Cardiac fibroblast (primary cell): ENCODE results near the gene BARX1.
A peak's percentile ranks its signal among the peaks of the same experiment; 100 is the strongest.

Experiments
- DNase-seq, 2 donors: peaks; one replicate each; pipeline versions ENCODE4 v3.0.0 to v3.0.0-alpha.2; 2010; ENCODE audit warnings: low read depth in 2 of 2
- H3K4me3 ChIP-seq, 2 donors: replicated peaks in 1 of 2; 1 replicate in 1 of 2; 2 replicates in 1 of 2; pipeline ENCODE4 v1.5.1; 2011; ENCODE audit warnings: low read depth in 2 of 2, low read length in 2 of 2, mild to moderate bottlenecking in 2 of 2, moderate library complexity in 1 of 2
- CTCF ChIP-seq: IDR thresholded peaks from one replicate; pipeline ENCODE4 v1.5.1; 2011; ENCODE audit warnings: low read depth, mild to moderate bottlenecking, low read length, inconsistent platforms

BARX1 gene, protein sequence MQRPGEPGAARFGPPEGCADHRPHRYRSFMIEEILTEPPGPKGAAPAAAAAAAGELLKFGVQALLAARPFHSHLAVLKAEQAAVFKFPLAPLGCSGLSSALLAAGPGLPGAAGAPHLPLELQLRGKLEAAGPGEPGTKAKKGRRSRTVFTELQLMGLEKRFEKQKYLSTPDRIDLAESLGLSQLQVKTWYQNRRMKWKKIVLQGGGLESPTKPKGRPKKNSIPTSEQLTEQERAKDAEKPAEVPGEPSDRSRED

DNA sequence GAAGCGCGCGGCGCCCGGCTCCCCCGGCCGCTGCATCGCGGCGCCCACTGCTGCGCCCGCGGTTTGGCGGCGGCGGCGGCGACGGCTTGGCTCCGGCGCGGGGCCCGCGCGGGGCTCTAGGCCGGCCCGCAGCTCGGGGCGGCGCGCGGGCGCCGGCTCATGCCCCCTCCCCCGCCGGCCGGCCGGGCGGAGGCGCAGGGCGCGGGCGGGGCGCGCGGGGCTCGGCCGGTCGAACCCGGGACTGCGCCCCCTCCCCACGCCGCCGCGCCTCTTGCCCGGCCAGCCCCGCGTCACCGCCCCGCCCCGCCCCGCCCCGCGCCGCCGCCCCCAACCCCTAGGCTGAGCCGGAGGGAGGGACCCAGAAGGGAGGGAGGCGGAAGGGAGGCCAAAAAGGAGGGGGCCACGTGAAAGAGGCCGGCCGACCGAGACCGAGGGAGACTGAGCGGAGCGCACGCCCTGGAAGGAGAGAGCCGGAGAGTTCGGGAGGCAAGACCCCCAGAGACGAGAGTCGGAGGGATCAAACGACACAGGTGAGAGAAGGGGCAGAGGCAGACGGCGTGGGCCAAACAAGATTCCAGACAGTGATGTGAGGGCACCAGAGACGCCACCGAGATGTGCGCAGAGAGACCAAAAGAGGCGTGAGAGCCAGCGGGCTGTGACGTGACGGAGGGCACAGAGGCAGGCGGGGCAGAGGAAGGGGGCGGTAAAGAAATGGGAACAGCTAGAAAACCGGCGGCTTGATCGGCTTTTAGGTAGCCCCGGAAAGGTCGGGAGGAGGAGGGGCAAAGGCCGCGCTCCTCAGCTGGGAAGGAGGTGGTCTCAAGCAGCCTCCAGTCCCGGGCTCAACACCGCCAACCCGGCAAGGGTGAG lies at the start of gene BARX1:
BARX1 (minus strand) TSS at position 245 of the 870 bp plus-strand sequence; CDS start at position 36, 209 bp downstream.
- no peak for DNase-seq
- H3K4me3 ChIP-seq: no peak within 1 kb of the TSS

GRCh38 chr9:94002316-94003140 lies 47.4 kb upstream of the BARX1 start:
- H3K4me3 ChIP-seq: no peak overlapping the region
- TF ChIP-seq CTCF: peak; percentile 70
- peak; percentile 69 to 72 for DNase-seq

More for the DNA sequence above, at the start of gene BARX1:
- TF ChIP-seq CTCF: no peak

DNA sequence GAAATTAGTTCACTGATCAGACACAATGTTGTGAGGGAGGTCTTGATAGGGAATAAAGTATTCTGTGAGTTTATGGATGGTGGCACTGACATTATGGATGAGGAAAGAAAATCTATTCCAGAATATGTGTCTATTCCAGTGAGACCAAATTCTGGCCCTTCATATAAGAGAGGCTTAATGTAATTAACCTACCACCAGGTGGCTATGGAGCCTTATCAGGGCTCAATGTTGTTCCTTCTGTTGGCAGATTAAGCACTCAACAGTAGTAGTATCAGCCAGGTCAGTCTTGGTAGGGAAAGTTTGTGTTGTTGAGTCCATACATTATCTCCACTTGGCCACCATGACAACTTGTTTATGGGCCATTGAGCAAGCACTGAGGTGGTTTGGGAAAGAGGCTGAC lies 41.7 kb upstream of the BARX1 start:
- H3K4me3 ChIP-seq: no peak overlapping the region
- DNase-seq: no peak
- TF ChIP-seq CTCF: peak; percentile 4

- no peak for TF ChIP-seq CTCF
- no peak for DNase-seq
- no peak overlapping the region for H3K4me3 ChIP-seq
Observed at GRCh38 chr9:93996367-93996766, 41.2 kb upstream of the BARX1 start.

GRCh38 chr9:93994545-93994944 lies 39.4 kb upstream of the BARX1 start:
- H3K4me3 ChIP-seq: no peak overlapping the region
- no peak for TF ChIP-seq CTCF
- DNase-seq: no peak

GRCh38 chr9:93994132-93994531 lies 39.0 kb upstream of the BARX1 start:
- no peak for TF ChIP-seq CTCF
- DNase-seq: no peak
- H3K4me3 ChIP-seq: no peak overlapping the region
